Esophagus (tissue), 2 donors: ENCODE measurements around the gene FOXP4. TPM values are rescaled to one million over a fixed set of nuclear protein-coding genes. Genes with fewer than 3 reads are reported as not detected.

Experiments used
- H3K27ac ChIP-seq, 2 donors: one replicate each; pipeline ENCODE4 v1.5.1; 2013; ENCODE audit warnings: low read depth in 2 of 2, mild to moderate bottlenecking in 2 of 2, inconsistent platforms in 1 of 2, low read length in 1 of 2, moderate library complexity in 1 of 2
- H3K27me3 ChIP-seq, 2 donors: one replicate each; pipeline ENCODE4 v1.6.1; 2013; ENCODE audit warnings: low read length in 2 of 2, control low read depth in 1 of 2, mild to moderate bottlenecking in 1 of 2; ENCODE audit not compliant: insufficient read depth in 2 of 2, control insufficient read depth in 1 of 2
- H3K36me3 ChIP-seq, 2 donors: one replicate each; pipeline ENCODE4 v1.6.1; 2013; ENCODE audit warnings: low read length in 1 of 2; ENCODE audit not compliant: control insufficient read depth in 2 of 2, insufficient read depth in 2 of 2
- H3K4me1 ChIP-seq, 2 donors: one replicate each; pipeline ENCODE4 v1.6.1; 2013; ENCODE audit warnings: low read length in 1 of 2; ENCODE audit not compliant: control insufficient read depth in 2 of 2, insufficient read depth in 2 of 2
- H3K4me3 ChIP-seq, 2 donors: one replicate each; pipeline ENCODE4 v1.5.1; 2013; ENCODE audit warnings: low read length in 2 of 2, mild to moderate bottlenecking in 2 of 2, low read depth in 1 of 2, moderate library complexity in 1 of 2
- H3K9me3 ChIP-seq, 2 donors: one replicate each; pipeline ENCODE4 v1.6.1; 2013; ENCODE audit warnings: mild to moderate bottlenecking in 2 of 2, low read depth in 1 of 2, low read length in 1 of 2, moderate library complexity in 1 of 2; ENCODE audit not compliant: control insufficient read depth in 2 of 2, insufficient read depth in 1 of 2
- WGBS, 2 donors: extraction: QIAGEN DNeasy Blood & Tissue Kit; methylation state at CpG; one replicate each; pipeline ENCODE4 v1.1.7; 2013; 5-methylcytosine and 5-hydroxymethylcytosine counted together
- polyA plus RNA-seq, 2 donors: library from polyadenylated mRNA; stranded (reverse); fragments of 200-250 nt; gene quantifications; one replicate each; pipeline ENCODE4 v1.2.3, GENCODE V29; 2013
- donor health status: healthy with polysubstance abuse.
- donor health status: Bipolar disorder and iron deficiency.

FOXP4 gene
- polyA plus RNA-seq, 2 donors, result 6.6 to 8.4 TPM

GRCh38 chr6:41546866-41547798 is 951 bp downstream of the FOXP4 start:
- Histone ChIP-seq H3K27me3 (no peaks in the 10 kb centered on the region), H3K9me3 (no peaks in the 10 kb centered on the region), H3K27ac (peak overlapping the region; percentile 78 to 89), H3K4me1 (peaks cover 3 to 25% of the 10 kb centered on the region in 2 donors), H3K4me3 (peak overlapping the region; percentile 72 to 77), H3K36me3 (peaks cover 0 to 6% of the 10 kb centered on the region in 2 donors)
- WGBS, 2 donors, result 1% methylated on average over 73 to 82 of the region's 82 CpGs

DNA sequence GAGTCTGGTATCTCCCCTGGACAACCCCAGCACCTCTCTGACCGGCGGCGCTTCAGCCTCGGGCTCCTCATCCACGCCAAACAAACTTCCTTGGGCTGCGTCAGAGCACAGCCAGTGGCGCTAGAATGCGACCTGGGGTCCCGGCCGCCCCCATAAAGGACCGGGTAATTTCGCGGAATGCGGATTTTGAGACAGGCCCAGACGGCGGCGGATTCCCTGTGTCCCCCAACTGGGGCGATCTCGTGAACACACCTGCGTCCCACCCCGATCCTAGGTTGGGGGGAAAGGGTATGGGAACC is 1.6 kb downstream of the FOXP4 start:
- H3K4me1 ChIP-seq, result peaks cover 3 to 25% of the 10 kb centered on the region in 2 donors
- 3 to 5% methylated on average over 21 of the region's 21 CpGs for WGBS, 2 donors

DNA sequence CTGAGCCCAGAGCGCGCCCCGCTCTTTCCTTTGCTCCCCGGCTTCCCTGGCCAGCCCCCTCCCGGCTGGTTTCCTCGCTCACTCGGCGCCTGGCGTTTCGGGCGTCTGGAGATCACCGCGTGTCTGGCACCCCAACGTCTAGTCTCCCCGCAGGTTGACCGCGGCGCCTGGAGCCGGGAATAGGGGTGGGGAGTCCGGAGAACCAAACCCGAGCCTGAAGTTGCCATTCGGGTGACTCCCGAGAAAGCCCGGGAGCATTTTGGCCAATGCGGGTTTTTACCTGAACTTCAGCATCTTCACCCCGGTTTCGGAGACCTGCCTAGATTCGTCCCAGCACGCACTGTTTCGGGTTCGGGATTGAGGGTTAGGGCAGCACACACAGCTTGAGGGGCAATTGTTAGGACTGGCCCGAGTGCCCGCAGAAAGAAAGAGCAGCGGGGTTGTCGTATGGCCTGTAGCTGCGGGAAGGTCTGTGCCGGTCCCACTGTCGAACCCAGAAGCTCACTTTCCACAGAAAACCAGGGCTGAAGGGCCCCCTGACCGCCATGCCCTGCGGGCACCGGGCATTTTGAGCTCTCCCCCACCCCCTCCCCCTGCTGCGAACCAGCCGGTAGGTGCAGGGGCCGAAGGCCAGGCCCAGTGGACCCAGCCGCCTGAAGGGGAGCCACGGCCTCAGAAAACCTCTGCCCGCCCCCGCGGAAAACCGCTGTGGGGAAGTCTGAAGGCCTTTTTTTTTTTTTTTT is 2.1 kb downstream of the FOXP4 start:
- 32 to 37% methylated on average over 47 to 50 of the region's 50 CpGs for WGBS, 2 donors
- no peaks in the 10 kb centered on the region for H3K9me3 ChIP-seq
- H3K4me3 ChIP-seq, result peak overlapping the region; percentile 72 to 77
- H3K27me3 ChIP-seq, result no peaks in the 10 kb centered on the region
- H3K27ac ChIP-seq, result no peak overlapping the region
- H3K36me3 ChIP-seq, result peaks cover 0 to 6% of the 10 kb centered on the region in 2 donors
- peaks cover 3 to 25% of the 10 kb centered on the region in 2 donors for H3K4me1 ChIP-seq

More for the DNA sequence above, 1.6 kb downstream of the FOXP4 start:
- Histone ChIP-seq H3K36me3 (peaks cover 0 to 6% of the 10 kb centered on the region in 2 donors), H3K4me3 (peak overlapping the region; percentile 72 to 77), H3K9me3 (no peaks in the 10 kb centered on the region), H3K27me3 (no peaks in the 10 kb centered on the region), H3K27ac (no peak overlapping the region)

DNA sequence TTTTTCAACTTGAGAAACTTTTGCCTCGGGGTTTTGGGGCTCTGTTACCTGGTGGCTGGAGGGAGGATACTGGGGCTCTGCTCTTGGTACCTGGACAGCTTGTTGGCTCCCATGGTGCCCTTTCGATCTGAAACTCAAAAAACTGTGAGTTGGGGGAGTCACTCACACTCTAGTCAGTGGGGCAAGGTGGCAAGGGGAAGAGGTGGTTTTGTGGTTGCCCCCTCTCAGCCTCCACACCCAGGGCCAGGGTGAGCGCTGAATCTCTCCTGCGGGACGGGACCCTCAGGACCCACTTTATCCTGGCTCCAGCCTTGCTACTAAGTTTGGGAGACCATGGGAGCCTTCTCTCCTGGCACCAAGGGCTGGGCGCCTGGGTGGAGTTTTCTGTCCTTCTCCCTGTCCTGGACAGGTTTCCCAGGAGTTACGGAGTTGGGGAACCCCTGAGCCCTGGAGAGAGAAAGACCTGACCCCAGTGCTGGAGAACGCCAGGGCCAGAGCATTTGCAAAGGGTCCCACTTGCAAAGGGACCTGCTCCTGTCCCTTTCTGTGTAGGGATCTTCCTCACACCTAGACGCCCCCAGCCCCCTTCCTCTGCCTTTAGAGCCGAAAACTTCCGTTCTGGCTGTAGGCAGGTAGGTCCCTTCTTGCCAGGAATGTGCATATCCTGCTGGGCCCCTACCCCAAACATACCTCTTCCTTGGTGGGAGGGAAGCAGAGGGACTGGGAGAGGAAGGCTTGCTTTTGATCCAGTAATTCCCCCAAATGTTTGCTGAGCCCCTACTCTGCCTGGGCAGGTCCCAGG is 2.9 kb downstream of the FOXP4 start:
- H3K9me3 ChIP-seq, result no peaks in the 10 kb centered on the region
- H3K27ac ChIP-seq, result no peak overlapping the region
- H3K4me3 ChIP-seq, result no peak overlapping the region
- H3K36me3 ChIP-seq, result peaks cover 0 to 6% of the 10 kb centered on the region in 2 donors
- peaks cover 3 to 25% of the 10 kb centered on the region in 2 donors for H3K4me1 ChIP-seq
- WGBS, 2 donors, result 86 to 87% methylated on average over 11 of the region's 11 CpGs
- no peaks in the 10 kb centered on the region for H3K27me3 ChIP-seq

- Histone ChIP-seq H3K4me3 (no peak overlapping the region), H3K4me1 (peaks cover 3 to 25% of the 10 kb centered on the region in 2 donors), H3K9me3 (no peaks in the 10 kb centered on the region), H3K27me3 (no peaks in the 10 kb centered on the region), H3K36me3 (peaks cover 0 to 6% of the 10 kb centered on the region in 2 donors), H3K27ac (no peak overlapping the region)
- WGBS, 2 donors, result 87 to 98% methylated on average over 2 of the region's 2 CpGs
Observed at GRCh38 chr6:41549673-41550072, 3.5 kb downstream of the FOXP4 start.

GRCh38 chr6:41551086-41551700 is 5.0 kb downstream of the FOXP4 start:
- H3K4me1 ChIP-seq, result peaks cover 3 to 17% of the 10 kb centered on the region in 2 donors
- no peak overlapping the region for H3K4me3 ChIP-seq
- WGBS, 2 donors, result 66 to 69% methylated on average over 12 of the region's 12 CpGs
- no peak overlapping the region for H3K27ac ChIP-seq
- H3K36me3 ChIP-seq, result peaks cover 0 to 6% of the 10 kb centered on the region in 2 donors
- no peaks in the 10 kb centered on the region for H3K9me3 ChIP-seq
- no peaks in the 10 kb centered on the region for H3K27me3 ChIP-seq

DNA sequence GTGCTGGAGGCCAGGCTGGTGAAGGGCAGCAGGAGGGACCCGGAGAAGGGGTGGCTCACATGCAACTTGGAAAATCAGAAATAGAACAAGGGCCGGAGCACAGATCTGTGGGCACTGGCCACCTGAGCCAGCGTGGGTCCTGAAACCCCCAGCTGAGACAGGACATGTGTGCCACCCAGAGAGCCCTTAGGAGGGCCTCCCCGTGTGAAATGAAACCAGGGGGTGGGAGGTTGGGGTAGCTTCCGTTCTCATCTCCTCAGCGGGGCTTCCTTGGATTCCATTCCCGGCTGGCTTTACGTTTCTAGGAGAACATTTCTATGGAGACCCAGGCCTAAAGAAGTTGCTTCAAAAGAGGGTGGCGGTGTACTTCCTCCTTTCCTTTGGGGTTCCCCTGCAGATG is 5.7 kb downstream of the FOXP4 start:
- H3K27me3 ChIP-seq, result no peaks in the 10 kb centered on the region
- peaks cover 0 to 6% of the 10 kb centered on the region in 2 donors for H3K36me3 ChIP-seq
- H3K4me3 ChIP-seq, result no peak overlapping the region
- H3K27ac ChIP-seq, result no peak overlapping the region
- H3K4me1 ChIP-seq, result peaks cover 3 to 17% of the 10 kb centered on the region in 2 donors
- H3K9me3 ChIP-seq, result no peaks in the 10 kb centered on the region
- 90 to 92% methylated on average over 9 of the region's 9 CpGs for WGBS, 2 donors

- Histone ChIP-seq H3K4me3 (no peak overlapping the region), H3K27me3 (no peaks in the 10 kb centered on the region), H3K27ac (no peak overlapping the region), H3K4me1 (peaks cover 3 to 17% of the 10 kb centered on the region in 2 donors), H3K9me3 (no peaks in the 10 kb centered on the region), H3K36me3 (peaks cover 0 to 6% of the 10 kb centered on the region in 2 donors)
- WGBS, 2 donors, result 84 to 89% methylated on average over 10 of the region's 10 CpGs
Observed at GRCh38 chr6:41552723-41553122, 6.5 kb downstream of the FOXP4 start.
